ENCODE measurements around the gene SEZ6L2.

GRCh38 chr16:29845656-29846055 lies 53.7 kb downstream of the SEZ6L2 start:
- TF ChIP-seq SREBF2 (CRISPR knock-in tag; IDR thresholded peaks at IDR 0.05) (no peak), ZNF347 (CRISPR knock-in tag; IDR thresholded peaks at IDR 0.05; ENCODE audit: low read depth) (no peak), LEF1 (IDR thresholded peaks at IDR 0.05) (no peak), CBX1 (IDR thresholded peaks at IDR 0.05; ENCODE audit: low read depth) (no peak), POLR2A (conservative IDR thresholded peaks at IDR 0.05) (no peak), USF2 (CRISPR knock-in tag; IDR thresholded peaks at IDR 0.05) (no peak), REST (IDR thresholded peaks at IDR 0.05; ENCODE audit: borderline replicate concordance) (no peak), REST (CRISPR knock-in tag; IDR thresholded peaks at IDR 0.05; ENCODE audit: low read depth) (no peak), ZNF232 (CRISPR knock-in tag; IDR thresholded peaks at IDR 0.05) (no peak), PCBP1 (IDR thresholded peaks at IDR 0.05; ENCODE audit: low read depth, low read length, poor library complexity, severe bottlenecking) (no peak), JUND (IDR thresholded peaks at IDR 0.05; ENCODE audit: borderline replicate concordance, low read depth, low read length) (no peak), JUND (tag; IDR thresholded peaks at IDR 0.05; ENCODE audit: borderline replicate concordance, low read depth, low read length) (no peak), RBBP5 (IDR thresholded peaks at IDR 0.05; ENCODE audit: borderline replicate concordance, insufficient read depth, low read length, poor library complexity, severe bottlenecking) (no peak)

Data from K562 (cell line).